ENCODE data around the gene TAF4.
A peak's percentile ranks its signal among the peaks of the same experiment; 100 is the strongest.

Gene TAF4

DNA sequence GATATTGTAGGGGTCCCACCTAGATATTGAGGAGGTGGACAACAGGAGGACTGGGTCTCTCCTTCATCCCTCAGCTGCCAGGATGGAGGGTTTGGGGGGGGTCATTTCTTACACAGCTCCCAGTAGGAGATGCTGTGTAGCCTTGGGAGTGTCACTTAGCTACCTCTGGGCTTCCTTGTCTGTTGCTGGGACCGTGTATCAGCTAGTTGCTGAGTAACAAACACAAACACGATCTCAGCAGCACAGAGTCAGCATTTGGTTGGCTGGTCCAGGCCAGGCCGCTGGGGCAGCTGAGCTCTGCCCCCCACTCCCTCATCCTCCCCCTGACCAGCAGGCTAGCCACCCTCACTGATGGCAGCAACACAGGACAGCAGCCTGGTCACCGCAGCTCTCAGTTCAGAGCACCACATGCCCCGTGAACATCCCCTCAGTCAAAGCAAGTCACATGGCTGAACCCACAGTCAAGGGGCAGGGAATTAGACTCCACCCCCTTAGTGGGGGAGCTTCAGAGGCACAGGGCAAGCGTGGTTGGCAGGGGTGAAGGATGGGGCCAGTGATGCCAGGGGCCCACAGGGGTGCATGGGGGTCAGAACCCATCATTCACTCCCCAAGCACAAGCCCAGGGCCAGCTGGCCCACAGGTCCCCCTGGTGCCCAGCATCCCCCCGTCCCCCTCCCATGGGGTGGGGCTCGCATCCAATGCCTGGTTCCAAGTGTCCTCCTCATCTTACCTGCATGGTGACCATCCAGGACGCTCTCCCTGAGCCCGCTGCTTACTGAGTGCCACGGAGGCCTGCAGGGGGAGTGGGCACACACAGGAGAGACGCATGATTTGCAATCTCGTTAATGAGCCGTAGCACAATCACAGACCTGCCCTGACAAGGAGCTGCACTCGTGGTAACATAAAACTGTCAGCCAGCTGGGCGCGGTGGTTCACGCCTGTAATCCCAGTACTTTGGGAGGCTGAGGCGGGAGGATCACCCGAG is 112.4 kb downstream of the TAF4 start:
- no peak for DNase-seq (ENCODE audit: low read depth)
- H3K4me3 ChIP-seq (ENCODE audit: control insufficient read depth, low read depth, low read length): no peak overlapping the region
- TF ChIP-seq, protein P1, sequence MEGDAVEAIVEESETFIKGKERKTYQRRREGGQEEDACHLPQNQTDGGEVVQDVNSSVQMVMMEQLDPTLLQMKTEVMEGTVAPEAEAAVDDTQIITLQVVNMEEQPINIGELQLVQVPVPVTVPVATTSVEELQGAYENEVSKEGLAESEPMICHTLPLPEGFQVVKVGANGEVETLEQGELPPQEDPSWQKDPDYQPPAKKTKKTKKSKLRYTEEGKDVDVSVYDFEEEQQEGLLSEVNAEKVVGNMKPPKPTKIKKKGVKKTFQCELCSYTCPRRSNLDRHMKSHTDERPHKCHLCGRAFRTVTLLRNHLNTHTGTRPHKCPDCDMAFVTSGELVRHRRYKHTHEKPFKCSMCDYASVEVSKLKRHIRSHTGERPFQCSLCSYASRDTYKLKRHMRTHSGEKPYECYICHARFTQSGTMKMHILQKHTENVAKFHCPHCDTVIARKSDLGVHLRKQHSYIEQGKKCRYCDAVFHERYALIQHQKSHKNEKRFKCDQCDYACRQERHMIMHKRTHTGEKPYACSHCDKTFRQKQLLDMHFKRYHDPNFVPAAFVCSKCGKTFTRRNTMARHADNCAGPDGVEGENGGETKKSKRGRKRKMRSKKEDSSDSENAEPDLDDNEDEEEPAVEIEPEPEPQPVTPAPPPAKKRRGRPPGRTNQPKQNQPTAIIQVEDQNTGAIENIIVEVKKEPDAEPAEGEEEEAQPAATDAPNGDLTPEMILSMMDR (conservative IDR thresholded peaks at IDR 0.05; ENCODE audit: control insufficient read depth, insufficient read depth, low read depth, low read length): no peak

DNA sequence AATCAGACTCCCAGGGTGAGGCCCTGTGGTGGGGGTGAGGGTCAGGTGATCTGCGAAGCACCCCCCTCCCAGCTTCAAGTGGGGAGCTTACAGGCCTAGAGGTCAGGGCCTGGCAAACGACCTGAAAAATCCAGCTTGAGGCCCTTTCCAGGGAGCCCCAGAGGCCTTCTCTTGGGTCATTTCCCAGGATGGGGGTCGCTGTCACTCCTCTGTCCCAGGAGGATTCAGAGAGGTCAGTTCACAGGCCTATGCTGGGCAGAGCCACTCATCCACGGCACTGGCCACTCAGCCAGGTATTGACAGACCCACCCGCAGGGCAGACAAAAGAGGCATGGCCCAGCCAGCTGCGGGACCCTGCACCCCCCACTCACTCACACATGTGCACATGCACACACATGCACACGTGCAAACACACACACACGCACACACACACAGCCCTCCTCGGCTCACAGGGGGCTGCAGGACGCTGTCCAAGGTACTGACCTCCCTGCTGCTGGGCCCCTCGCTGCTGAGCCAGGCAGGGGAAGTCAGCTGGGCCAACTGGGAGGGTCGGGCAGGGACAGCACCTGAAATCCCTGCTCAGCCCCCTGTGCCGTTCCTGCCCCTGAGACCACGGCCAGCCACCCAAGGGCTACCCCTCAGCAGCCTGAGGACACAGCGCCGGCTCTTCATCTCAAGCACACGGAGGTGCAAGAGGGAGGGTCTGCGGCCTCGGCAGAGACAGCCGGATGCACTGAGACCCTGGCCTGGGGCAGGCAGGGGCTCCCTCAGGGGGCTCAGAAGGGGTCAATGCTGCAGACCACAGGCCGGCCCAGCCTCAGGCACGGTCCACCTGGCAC is 113.8 kb downstream of the TAF4 start:
- TF ChIP-seq, protein P1 (conservative IDR thresholded peaks at IDR 0.05; ENCODE audit: control insufficient read depth, insufficient read depth, low read depth, low read length): no peak
- DNase-seq (ENCODE audit: low read depth): peak; percentile 20
- no peak overlapping the region for H3K4me3 ChIP-seq (ENCODE audit: control insufficient read depth, low read depth, low read length)

DNA sequence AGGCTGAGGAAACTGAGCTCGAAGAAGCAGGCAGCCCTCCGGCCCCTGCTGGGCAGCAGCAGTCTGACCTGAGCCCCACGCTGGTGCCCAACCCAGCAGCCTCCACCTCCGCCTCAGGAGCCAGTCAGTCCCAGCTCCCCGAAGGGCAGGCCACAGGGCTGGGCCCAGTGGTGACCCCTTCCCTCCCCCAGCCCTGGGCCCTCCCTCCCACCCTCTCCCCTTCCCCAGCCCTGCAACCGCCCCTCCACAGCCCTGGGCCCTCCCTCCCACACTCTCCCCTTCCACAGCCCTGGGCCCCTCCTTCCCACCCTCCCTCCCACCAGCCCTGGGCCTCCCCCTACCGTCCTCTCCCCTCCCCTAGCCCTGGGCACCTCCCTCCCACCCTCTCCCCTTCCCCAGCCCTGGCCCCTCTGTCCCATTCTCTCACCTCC is 115.0 kb downstream of the TAF4 start:
- TF ChIP-seq, protein P1 (conservative IDR thresholded peaks at IDR 0.05; ENCODE audit: control insufficient read depth, insufficient read depth, low read depth, low read length): no peak
- no peak overlapping the region for H3K4me3 ChIP-seq (ENCODE audit: control insufficient read depth, low read depth, low read length)
- DNase-seq (ENCODE audit: low read depth): no peak

DNA sequence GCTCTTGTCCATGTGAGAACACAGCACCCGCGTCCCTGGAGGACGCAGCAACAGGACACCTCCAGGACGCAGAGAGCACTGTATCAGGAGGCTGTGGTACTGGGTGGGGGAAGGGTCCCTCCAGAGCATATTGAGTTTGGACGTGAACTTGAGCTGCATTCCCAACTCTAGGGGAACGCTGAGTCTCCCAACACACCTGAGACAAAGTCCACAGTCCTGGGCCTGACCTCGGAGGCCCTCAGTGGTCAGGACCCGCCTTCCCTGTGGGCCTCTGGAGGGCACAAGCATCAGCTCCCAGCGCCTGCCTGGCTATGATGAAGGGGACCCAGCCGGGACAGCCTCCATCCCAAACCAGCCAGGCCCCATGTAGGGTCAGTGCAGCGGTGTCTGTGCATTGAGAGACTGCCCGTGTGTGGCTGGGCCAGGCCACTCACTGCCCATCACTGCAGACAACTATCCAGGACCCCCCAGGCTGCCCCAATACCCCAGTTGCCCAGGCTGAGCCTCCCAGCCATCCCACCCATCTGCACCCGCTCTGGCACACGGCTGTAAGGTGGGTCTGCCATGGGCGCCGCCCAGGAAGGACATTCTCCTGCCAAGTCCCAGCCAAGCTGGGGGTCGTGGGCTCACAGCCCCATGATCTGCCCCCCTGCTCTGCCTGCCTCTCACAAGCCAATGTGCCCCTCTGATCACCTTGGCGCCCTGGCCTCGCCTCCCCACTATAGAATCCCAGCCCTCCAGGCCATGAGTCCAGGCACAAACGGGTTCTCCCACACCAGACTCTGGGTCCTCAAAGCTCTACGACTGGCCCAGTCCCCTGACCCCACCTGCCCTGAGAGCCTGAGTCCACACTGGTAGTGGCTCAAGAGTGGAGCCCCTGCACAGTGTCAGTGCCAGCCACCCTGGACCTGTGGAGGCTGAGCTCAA is 115.7 kb downstream of the TAF4 start:
- DNase-seq (ENCODE audit: low read depth): no peak
- H3K4me3 ChIP-seq (ENCODE audit: control insufficient read depth, low read depth, low read length): no peak overlapping the region
- TF ChIP-seq, protein P1 (conservative IDR thresholded peaks at IDR 0.05; ENCODE audit: control insufficient read depth, insufficient read depth, low read depth, low read length): no peak

DNA sequence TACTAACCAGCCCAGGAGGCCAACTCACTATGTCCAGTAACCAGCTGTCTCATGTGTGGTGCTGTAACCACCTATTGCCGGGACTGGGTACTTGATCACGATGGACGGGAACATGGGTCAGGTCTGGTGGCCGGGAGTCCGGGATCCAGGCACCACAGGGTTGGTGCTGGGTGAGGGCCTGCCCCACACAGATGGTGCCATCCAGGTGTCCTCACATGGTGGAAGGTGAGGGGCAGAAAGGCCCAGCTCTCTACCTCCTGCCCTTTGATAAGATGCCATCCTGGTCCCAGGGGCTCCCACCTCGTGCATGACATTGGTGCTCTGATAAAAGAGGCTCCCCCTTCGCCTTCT is 116.3 kb downstream of the TAF4 start:
- no peak overlapping the region for H3K4me3 ChIP-seq (ENCODE audit: control insufficient read depth, low read depth, low read length)
- DNase-seq (ENCODE audit: low read depth): no peak
- TF ChIP-seq, protein P1 (conservative IDR thresholded peaks at IDR 0.05; ENCODE audit: control insufficient read depth, insufficient read depth, low read depth, low read length): no peak

Measured in fibroblast of mammary gland (primary cell).